Activated B cell treated with CpG ODN at 0.5 μM for 24 hours (primary cell): ENCODE measurements around the gene DGCR2. TPM values are rescaled to one million over a fixed set of nuclear protein-coding genes. Genes with fewer than 3 reads are reported as not detected.

Experiments used
- ATAC-seq: fragments of 200-7000 bp; cut with Tn5 transposase; one replicate; pipeline ENCODE4 v1.10.0; 2021; ENCODE audit warnings: low read depth, mild to moderate bottlenecking, moderate library complexity
- CTCF ChIA-PET: fragments of 350-600 bp; sonication (Branson Sonifier 250); formaldehyde crosslinking; loops from one replicate; lab custom pipeline; 2021; ENCODE audit warnings: antibody characterized with exemption; lab: Charles Lee
- POLR2A ChIA-PET: fragments of 350-600 bp; sonication (Branson Sonifier 250); formaldehyde crosslinking; loops from one replicate; lab custom pipeline; 2021; ENCODE audit warnings: antibody characterized with exemption; lab: Charles Lee
- DNase-seq: peaks from one replicate; pipeline ENCODE4 v3.0.0; 2022
- H3K27ac Mint-ChIP-seq: one replicate; pipeline ENCODE4 v1.8.0; 2020; ENCODE audit warnings: mixed read lengths
- H3K27me3 Mint-ChIP-seq: one replicate; pipeline ENCODE4 v1.8.0; 2021; ENCODE audit warnings: mixed read lengths
- H3K36me3 Mint-ChIP-seq: one replicate; pipeline ENCODE4 v1.8.0; 2021; ENCODE audit warnings: low read depth, mixed read lengths
- H3K4me1 Mint-ChIP-seq: one replicate; pipeline ENCODE4 v1.8.0; 2021; ENCODE audit warnings: mixed read lengths
- H3K4me3 Mint-ChIP-seq: one replicate; pipeline ENCODE4 v1.8.0; 2020; ENCODE audit warnings: mild to moderate bottlenecking, mixed read lengths
- H3K9me3 Mint-ChIP-seq: one replicate; pipeline ENCODE4 v1.8.0; 2020; ENCODE audit warnings: mixed read lengths
- CTCF ChIP-seq: fragments of 200-600 bp; IDR thresholded peaks from one replicate; pipeline ENCODE4 v1.8.0; 2022; ENCODE audit warnings: antibody characterized with exemption, mild to moderate bottlenecking
- intact Hi-C: fragments of 100-400 bp; cut with micrococcal nuclease; formaldehyde crosslinking; loops from one replicate; pipeline ENCODE4 v1.15.1; 2024
- total RNA-seq: library from RNA; stranded (reverse); gene quantifications from 2 replicates; pipeline ENCODE4 v1.2.3, GENCODE V29; 2022

Gene DGCR2
- total RNA-seq, 1 donor from 2014 or later = 33.2 TPM

DNA sequence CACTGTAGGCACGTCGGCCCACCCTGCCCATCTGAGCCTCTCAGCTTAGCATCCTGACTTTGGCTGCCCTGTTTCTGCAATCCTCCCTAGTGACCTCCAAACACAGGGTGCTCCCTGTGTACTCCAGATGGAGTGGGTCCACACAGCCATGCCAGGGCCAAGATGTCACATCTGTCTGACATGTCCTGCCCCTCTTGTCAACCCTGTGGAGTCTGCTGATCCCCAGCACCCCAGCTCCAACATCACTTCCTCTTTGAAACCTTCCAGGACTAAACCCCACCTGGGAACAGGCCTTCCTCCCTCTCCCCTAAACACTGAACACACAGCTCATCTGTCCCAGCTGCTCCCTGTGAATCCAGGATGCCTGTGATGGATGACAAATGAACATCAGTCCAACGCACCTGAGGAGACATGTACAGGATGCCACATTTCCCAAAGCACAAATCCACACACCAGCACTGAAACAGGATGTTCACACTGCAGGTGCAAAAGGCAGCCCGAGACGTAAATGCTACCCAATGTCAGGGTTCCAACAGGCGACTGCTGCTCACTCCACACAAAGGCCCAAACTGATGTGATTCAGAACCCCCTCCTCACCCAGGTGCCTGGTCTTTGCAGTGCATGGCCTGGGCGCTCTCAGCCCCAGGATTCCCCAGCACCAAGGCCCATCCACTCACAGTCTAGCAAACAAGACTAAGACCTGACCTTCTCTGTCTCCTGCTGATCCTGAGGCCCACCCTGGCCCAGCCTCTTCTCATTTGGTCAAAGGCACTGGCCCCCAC, 6.9 kb upstream of the DGCR2 start:
- no peak for DNase-seq
- no peaks in the 10 kb centered on the region for H3K9me3 Mint-ChIP-seq
- H3K4me3 Mint-ChIP-seq = no peak overlapping the region
- no peaks in the 10 kb centered on the region for H3K27me3 Mint-ChIP-seq
- H3K27ac Mint-ChIP-seq = no peak overlapping the region
- TF ChIP-seq CTCF = no peak
- no peaks in the 10 kb centered on the region for H3K4me1 Mint-ChIP-seq
- intact Hi-C loops = no loop called here
- H3K36me3 Mint-ChIP-seq = peaks cover 28% of the 10 kb centered on the region
- ChIA-PET CTCF (no interaction called here), POLR2A (no interaction called here)
- ATAC-seq = no peak

- Mint-ChIP-seq H3K36me3 (peaks cover 19% of the 10 kb centered on the region), H3K27ac (no peak overlapping the region), H3K4me1 (peaks cover 1% of the 10 kb centered on the region), H3K4me3 (no peak overlapping the region), H3K27me3 (no peaks in the 10 kb centered on the region), H3K9me3 (no peaks in the 10 kb centered on the region)
- TF ChIP-seq CTCF = no peak
- intact Hi-C loops = no loop called here
- no peak for ATAC-seq
- CTCF ChIA-PET = no interaction called here
- POLR2A ChIA-PET = no interaction called here
- DNase-seq = no peak
These were observed 5.8 kb upstream of the DGCR2 start for GRCh38 chr22:19128009-19128401.

DNA sequence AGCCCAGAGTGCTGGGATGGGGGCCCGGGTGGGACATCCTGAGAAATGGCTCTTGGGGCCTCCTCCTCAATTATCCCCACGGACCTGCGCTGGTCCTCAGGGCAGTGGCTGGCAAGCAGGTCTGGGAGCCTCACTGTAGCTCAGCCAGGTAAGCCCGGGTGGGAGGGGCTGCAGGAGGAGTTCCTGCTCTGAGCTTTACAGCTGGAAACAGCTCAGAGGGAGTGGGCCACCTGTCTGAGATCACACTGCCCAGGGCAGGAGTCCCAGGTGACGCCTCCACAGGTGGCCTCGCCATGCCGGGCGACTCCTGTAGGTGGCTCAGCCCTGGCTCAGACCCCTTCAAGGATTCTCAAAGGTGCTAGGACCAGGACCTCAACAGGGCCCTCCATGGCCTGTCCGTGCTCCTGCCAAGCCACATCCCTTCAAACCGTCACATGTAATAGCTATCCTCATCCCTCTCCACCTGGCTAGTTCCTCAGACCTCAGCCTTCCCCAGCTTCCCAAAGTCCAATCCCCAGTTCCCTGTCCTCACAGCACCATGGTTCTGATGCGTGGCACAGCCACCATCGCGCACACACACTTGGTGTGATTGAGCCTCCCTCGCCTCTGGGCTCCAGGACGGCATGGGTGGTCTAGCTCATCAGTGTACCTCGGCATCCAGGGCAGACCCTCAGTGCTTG, 5.3 kb upstream of the DGCR2 start:
- Mint-ChIP-seq H3K27ac (no peak overlapping the region), H3K4me3 (no peak overlapping the region), H3K36me3 (peaks cover 14% of the 10 kb centered on the region), H3K9me3 (no peaks in the 10 kb centered on the region), H3K27me3 (no peaks in the 10 kb centered on the region), H3K4me1 (peaks cover 7% of the 10 kb centered on the region)
- no peak for ATAC-seq
- POLR2A ChIA-PET = no interaction called here
- DNase-seq = no peak
- CTCF ChIA-PET = no interaction called here
- intact Hi-C loops = no loop called here
- no peak for TF ChIP-seq CTCF

GRCh38 chr22:19126309-19127273, 4.4 kb upstream of the DGCR2 start:
- no peak overlapping the region for H3K4me3 Mint-ChIP-seq
- no peaks in the 10 kb centered on the region for H3K27me3 Mint-ChIP-seq
- no peak for ATAC-seq
- no peak overlapping the region for H3K27ac Mint-ChIP-seq
- H3K36me3 Mint-ChIP-seq = peaks cover 6% of the 10 kb centered on the region
- POLR2A ChIA-PET = no interaction called here
- intact Hi-C loops = no loop called here
- no peak for TF ChIP-seq CTCF
- peaks cover 7% of the 10 kb centered on the region for H3K4me1 Mint-ChIP-seq
- no peaks in the 10 kb centered on the region for H3K9me3 Mint-ChIP-seq
- no peak for DNase-seq
- CTCF ChIA-PET = interaction anchor here (1.1 kb wide), 1 partner anchor 17 kb away, joined by 3 read pairs; the partner anchor contains the start of gene ESS2
